Activated CD4-positive, alpha-beta T cell treated with anti-CD3 and anti-CD28 coated beads, Interleukin-10, Interleukin-2, amounts not matched to agents 100 ng/mL and 50 ng/mL, durations not matched to agents 16 hours and 8 hours (primary cell): ENCODE results near the gene LRTM2.

ENCODE experiments used
- DNase-seq: peaks from one replicate; pipeline ENCODE4 v3.0.0-alpha.2; 2020

The LRTM2 gene

DNA sequence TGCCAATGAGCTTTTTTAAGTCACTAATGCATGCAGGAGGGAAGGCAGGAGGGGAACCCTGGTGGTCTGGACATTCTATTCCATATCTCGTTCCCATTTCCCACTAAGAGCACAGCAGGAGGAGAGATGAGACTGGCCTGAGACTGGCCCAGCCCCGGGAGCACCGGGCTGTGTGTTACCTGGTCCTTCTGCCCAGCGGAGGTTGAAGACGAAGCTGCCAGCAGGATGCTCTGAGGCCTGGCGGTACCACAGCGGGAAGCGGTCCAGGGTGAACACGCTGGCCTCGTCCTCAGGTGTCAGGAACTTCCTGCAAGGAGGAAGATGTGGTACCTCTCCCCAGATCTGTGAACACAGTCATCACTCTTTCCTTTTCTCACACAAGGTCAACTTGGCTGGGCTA, 23.9 kb downstream of the LRTM2 start:
- no peak for DNase-seq

DNA sequence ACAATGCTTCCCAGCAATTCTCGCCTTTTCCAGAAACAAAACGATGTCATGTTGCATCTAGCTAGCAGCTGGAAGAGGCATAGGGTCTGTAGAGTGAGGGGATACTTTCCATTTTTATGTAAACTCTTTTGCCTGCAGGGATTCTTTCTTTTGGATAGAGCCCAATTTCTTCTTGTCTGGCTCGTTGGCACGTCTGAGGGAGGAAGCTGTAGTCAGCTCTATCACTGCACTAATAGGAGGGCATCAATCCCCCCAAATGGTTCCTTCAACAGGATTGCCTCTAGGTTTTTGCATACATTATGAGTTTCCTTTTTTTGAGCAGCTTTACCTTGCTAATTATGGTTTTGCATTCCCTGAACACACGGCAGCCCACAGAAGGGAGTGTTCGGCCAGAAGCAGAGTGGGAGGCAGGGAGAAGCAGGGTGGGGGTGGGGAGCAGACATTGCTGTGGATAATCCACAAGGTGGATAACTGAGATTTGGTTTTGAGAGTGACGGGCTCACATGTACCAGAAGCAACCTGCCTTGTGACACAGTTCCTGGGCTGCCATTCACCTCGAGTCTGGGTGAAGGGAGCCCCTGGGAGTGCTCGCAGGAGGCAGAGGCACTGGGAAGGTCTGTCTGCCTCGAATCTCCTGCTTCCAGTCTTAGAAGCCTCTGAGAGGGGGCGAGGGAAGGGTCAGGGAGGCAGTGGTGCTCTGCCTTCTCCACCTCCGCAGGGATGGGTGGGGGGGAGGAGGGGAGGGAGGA, 24.5 kb downstream of the LRTM2 start:
- no peak for DNase-seq

DNA sequence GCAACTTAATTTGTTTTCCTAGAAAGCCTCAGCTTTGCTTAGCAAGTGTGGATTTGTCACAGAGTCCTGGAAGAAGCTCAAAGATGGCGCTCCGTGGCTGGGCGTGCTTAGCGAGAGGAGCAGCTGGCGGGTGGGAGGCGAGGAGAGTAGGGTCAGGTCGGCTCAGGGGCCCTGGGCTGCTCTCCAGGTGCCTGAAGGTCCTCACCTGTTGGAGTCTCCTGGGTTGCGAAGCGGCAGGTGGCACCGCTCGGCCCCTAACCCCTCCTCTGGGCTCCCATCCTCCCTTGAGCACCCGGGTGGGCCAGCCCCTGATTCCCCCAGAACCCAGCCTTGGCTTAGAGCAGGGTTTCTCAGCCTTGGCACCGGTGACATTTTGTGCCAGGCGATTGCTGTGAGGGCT, 25.1 kb downstream of the LRTM2 start:
- DNase-seq: no peak

DNA sequence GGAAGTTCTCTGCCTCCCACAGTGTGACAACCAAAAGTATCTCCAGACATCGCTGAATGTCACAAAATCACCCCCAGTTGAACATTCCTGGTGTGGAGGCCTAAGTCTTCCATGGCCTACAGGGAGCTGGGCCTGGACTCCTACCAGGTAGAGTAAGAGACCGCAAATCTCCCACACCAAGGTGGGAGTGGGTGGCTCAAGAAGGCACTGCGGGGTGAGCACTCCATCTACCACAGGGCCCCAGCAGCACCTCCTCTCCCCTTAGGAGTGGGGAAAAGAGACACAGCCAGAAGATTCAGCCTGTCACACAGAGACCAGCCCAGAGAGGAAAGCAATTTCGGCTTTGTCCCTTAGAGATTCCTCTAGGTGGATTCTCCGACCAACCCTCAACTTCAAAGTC, 25.5 kb downstream of the LRTM2 start:
- DNase-seq: no peak

DNA sequence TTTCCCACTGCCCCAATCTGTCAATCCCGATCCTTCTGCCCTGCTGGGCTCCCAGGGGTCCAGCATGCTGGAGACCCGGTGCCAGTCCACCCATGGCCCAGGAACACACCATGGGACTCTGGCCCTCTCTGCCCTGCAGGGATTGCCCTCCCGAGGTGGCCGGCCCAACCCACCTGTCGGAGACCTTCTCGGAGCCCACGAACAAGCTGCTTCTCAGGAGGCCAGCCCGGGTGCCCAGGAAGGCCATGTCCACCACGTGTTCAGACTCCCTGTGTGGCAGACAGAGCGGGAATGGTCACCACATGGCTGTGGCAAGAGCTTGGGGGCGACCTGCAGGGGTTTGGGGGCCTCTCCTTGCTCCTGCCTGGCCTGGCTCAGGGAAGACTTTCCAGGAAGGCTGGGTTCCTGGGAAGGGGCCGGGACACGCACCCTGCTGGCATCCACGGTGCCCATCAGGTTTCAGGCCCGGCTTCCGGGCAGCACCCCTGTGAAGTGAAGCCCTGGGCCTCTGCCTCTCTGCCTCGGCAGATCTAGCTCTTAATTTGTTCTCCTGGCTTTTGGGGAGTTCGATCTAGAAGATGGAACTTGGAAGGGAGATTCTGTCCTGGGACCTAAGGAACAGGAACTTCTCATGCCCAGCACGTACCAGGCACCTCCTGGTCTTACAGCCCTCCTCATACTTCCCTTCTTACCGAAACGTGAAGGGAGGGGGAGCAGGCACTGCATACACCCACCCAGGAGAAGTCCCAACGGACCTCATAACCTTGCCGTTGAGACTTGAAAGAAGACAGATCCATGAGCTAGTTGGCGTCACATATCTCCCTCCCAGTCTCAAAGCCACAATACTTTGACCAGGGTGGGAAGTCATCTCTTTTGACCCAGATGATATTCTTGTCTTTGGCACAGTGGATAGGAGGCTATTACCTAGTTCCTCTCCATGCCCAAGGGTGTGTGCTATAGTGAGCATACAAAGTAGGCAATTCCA, 26.3 kb downstream of the LRTM2 start:
- no peak for DNase-seq

DNA sequence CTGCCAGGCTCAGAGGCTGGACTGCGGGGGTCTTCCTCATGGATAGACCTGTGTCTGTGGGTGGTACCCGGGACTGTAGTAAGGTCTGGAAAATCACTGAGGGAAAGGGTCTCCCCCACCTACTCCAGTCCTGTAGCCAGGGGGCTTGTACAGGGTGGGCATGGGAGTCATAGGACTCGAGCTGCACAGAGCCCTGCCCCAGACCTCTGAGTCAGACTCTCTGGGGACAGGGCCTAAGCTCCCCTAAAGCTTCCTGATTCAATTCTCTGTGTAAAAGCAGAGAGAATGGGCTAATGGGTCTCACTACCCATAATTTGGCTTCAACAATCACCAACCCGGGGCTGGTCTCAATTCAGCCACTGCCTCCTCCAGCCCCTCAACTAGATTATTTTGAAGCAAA, 27.0 kb downstream of the LRTM2 start:
- no peak for DNase-seq

DNA sequence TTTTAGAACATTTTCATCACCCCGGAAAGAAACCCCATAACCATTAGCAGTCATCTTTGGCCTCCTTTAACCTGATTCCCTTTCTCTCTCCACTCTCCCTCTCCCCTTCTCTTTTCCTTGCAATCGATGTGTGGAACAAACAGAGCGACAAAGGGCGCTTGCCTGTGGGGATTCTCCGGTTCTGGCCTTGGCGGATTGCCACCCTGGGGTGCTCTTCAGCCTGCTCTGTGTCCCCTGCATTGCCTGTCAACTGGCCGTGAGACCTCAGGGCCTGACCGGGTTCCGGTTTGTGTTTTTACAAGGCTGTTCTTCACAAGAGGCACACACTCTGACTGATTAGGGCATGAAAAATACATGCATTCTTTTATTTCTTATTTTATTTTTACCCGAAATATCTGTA, 27.8 kb downstream of the LRTM2 start:
- no peak for DNase-seq

DNA sequence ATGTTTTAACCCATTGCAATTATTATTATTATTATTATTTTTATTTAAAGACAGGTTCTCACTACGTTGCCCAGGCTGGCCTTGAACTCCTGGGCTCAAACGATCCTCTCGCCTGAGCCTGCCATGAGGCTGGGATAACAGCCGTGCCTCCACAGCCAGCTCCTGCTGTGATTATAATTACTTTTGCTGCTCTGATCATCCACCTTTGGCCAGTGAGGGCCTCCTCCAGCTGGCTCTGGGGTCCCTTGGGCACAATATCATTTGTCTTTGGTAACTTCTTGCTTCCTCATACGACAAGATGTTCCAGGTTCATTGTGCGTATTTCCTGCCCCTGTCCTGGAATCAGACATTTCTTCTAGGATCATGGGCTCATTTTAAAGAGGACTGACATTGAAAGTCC, 28.4 kb downstream of the LRTM2 start:
- no peak for DNase-seq

DNA sequence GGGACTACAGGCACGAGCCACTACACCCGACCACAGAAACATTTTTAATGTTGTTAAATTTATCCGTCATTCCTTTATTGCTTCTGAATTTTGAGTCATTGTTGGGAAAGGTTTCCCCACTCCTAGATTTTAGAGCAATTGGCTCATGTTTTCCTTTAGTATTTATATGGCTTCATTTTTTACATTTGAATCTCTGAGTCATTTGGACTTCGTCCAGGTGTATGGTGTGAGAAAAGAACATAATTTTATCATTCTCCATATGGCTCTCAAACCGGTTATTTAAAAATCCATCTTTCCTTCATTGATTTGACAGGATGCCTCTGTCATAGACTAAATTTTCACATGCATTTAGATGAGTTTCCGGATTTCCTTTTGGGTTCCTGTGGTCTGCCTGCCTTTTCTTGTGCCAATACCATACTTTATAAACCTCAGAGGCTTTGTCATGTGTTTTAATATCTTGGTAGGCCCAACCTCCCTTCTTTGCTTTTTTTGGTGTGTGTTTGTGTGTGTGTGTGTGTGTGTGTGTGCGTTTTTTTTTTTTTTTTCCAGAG, 30.9 kb downstream of the LRTM2 start:
- DNase-seq: no peak

DNA sequence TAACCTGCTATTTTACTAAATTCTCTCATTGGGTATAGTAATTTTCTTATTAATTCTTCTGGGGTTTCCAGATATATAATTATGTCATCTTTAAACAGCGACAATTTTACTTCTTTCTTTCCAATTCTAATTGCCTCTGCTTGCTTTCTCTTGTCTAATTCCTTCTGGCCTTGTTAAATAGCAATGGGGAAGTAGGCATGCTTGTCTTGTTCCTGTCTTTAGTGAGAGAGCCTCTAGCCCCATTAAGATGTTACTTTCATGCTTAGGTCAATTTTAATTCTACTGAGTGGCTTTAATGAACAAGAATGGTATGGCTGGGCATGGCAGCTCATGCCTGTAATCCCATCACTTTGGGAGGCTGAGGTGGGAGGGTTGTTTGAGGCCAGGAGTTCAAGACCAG, 31.7 kb downstream of the LRTM2 start:
- no peak for DNase-seq

DNA sequence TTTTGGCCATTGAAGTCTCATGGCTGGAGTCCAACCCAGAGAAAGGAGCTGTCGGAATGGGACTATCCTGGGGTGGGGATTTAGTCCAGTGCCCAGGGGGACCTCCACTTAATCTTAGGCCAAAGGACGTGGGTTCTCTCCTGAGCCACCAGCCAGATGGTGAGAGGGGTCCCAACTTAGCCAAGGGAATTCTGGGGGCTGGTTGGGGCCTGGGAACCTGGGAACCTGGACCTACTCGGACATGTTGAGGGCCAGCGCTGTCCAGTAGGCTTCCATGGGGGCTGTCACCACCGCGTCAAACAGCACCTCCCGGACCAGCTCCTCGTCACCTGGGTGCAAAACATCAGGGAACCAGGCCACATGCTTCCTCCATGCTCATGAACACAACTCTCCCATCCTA, 33.4 kb downstream of the LRTM2 start:
- DNase-seq: no peak

DNA sequence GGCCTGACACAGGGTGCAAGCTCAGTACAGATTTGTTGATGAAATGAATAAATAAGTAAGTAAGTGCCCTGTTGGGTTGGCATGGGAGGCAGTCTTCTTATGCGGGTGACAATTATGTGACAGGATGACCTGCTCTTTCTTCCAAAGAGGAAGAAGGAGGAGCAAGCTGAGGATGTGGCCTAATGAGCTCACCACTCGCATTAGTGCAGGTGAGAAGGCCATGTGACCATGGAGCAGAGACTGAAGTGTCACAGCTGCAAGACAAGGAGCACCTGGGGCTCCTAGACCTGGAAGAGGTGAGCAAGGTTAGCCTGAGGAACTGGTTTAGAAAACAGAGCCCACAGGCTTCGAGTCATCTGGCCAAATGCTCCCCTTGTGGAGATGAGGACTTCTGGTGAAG, 34.9 kb downstream of the LRTM2 start:
- DNase-seq: no peak

DNA sequence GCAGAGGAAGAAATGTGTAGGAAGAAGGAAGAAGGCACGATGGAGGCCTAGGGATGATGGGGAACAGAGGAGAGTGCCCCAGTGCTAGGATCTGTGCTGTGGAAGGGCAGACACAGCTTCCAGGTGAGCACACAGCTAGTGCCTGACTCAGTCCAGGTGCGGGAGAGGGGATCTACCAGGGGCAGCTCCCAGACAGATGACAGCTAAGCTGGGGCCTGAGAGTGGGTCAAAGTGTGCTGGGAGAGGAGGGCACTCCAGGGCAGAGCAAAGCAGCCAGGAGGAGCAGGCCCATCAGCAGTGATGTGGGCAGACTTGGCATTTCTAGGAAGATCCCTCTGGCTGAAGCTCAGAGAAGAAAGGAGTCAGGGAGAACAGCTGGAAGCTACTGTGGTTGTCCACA, 36.7 kb downstream of the LRTM2 start:
- DNase-seq: no peak

DNA sequence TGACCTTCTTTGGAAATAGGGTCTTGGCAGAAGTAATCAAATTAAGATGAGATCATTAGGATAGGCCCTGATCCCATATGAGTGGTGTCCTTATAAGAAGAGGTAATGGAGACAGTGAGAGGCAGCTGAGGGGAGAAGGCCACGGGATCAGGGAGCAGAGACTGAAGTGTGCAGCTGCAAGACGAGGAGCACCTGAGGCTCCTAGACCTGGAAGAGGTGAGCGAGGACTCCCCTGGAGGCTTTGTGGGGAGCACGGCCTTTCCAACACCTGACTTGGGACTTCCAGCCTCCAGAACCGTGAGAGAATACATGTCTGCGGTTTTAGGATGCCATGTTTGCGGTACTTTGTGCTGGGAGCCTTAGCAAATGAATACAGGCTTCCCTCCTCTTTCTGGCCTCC, 37.5 kb downstream of the LRTM2 start:
- DNase-seq: no peak

DNA sequence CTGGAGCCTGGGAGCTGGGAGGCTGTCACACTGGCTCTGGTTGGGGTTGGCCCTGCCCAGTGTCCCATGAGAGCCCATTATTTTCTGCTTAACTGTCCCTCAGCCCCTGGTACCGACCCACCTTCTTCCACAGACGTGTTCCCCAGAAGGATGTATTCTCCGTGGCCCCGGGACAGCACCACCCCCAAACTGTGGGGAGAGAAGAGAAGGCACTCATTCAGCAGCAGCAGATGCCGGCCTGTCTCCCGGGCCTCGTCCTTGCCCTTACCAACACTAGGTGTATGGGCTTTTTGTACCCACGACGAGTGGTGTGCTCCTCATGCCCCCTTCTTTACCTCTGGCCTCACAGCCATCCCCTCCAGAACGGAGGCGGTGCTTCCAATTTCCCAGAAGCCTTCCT, 38.1 kb downstream of the LRTM2 start:
- no peak for DNase-seq

DNA sequence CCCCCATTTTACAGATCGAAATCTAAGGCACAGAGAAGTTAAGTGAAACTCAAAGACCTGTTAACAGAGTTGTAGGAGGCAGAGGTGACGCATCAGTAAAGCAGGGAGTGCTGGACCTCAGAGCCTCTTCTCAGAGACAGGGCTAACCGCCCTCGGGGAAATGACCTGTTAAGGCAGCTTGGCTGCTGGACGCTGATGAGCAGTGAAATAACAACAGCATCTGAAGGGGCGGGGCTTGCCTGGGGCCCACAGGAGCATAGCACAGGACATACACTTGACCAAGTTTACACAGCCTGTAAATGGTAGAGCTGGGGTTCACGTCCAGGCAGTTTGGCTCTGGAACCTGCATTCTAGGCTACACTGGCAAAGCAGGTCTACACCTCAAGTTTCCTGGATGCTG, 39.3 kb downstream of the LRTM2 start:
- DNase-seq: no peak

DNA sequence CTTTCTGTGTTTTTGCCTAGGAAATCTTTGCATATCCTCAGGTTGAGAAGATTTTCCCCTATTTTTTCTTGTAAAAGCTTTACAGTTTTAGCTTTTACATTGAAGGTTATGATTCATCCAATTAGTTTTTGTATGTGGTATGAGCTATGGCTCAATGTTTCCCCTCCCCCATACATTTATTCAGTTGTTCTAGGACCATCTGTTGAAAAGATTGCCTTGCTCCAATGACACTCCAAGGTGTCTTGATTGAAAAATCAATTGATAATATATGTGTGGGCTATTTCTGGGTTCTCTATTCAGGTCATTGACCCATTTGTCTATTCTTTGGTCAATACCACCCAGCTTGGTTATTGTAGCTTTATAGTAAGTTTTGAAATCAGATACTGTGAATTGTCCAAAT, 42.6 kb downstream of the LRTM2 start:
- DNase-seq: no peak

DNA sequence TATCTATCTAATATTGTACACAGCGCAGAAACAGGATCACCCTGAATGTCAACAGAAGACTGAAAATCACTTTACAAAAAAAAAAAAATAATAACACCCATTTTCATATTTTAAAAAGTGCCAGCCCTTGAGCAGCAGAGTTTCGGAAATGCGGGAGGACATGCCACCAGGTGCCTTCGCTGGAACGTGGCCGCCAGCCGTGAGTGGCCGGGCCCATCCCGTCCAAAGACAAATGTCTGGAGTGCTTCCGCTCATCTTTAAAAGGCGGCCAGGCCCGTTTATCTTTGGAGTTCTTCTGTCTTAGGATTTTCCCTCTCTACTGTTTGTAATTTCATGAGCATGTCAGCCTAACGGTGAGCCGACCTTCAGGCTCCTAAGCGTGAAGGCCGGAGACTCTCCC, 43.5 kb downstream of the LRTM2 start:
- no peak for DNase-seq

DNA sequence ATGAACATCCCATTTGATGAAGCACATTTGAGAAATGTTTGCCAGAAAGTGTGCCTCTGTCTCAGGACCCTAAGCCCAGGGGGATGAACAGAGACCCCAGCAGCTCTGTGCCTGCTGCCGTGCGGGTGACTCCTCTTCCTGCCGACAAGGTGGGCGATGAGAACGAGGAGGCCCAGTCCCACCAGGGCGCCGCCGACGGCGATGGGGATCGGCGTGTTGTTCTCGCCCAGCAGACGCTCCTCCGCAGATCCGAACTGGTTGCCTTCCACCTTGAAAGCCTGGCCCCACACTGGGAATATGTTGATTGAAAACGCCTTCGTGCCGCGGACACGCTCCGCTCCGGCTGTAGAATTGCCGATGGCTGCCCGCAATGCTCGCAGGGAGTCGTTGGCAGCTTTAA, 44.1 kb downstream of the LRTM2 start:
- no peak for DNase-seq

DNA sequence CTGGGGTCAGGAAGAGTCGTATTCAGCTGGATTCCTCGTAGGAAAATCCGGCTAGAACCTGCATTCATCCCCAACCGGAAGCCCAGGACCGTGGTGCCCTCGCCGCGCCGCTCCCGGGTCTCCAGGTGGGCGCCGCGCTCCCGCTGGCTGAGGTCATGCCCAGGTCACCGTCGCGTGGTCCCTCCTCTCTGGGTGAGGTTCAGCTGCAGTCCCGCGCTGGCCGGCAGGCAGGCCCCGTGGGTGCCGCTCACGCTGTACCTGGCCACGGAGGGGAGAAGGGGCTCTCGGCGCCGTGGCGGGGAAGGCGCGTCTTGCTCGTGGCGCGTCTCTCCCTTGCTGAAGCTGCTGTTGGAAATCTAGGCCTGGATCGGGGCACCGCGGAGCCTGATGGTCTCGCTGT, 44.5 kb downstream of the LRTM2 start:
- no peak for DNase-seq

DNA sequence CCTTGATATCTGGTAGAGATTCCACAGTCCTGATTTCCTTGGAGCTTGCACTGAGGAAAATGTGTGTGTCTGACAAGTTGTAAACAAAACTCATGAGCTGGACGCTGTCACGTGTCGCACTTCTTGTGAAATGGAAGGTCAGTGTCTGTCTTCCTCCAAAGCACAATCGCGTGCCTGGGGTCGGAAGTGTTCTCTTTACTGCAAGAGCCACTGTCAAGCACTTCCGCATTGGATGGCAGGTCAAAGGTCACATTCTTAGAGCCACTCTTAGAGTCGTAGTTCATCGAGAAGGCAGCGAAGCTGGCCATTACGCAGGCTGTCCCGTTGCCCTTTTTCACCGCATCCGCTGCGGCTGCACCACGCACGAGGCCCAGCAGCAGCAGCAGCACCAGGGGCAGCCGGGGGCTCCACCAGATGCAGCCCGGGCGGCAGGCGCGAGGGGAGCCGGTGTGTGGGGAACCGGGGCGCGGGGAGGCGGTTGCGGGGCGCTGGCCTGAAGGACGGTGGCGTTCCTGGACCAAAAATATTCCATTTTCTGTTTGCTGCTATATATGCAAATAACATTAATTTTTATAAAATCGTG, 45.0 kb downstream of the LRTM2 start:
- DNase-seq: no peak

DNA sequence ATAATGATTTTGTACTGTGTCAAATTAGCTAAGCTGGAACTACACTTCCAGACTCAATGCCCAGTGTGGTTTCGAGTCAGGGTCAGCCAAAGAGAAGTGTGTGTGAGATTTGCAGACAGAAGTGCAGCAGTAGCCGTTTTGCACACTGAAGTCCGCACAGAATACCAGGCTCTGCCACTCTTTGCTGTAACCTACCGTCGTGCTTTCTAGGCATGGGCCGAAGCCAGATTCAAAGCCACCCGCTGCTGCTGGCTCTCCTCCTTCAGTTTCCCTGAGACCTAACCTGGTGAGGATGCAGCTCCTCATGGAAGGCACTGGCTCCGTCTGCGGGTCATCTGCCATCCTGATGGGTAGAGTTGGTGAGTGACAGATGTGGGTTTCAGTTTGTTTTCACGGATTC, 48.8 kb downstream of the LRTM2 start:
- DNase-seq: no peak

DNA sequence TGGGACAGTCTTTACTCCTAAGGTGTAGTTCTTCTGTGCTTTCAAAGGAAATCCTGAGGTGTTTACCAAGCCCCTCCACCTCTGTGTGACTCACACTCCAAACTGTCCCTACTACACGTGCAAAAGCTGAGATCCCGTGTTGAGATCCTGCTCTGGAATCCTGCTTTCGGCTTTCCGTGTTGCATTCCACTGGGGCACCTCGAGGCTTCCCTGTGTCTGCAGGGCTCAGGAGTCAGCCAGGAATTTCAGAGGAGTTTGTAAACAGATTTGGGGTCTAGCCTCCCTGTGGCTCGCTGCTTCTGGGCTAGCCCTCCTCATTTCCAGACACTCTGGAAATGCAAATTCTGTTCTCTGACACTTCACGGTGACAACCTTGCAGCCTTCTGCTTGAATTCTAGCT, 49.7 kb downstream of the LRTM2 start:
- DNase-seq: no peak
